GM08714 (cell line): ENCODE measurements around the gene HIVEP1.
"Not testable (repeated sequence)": the region's sequence is repeated elsewhere in the genome, so short reads cannot be mapped to it uniquely, and the experiment has no call there.

Source experiments
- H3K4me3 ChIP-seq: fragments of 200-500 bp; sonication (Bioruptor generic); 2 replicates; pipeline ENCODE4 v1.5.1; 2014; ENCODE audit warnings: mild to moderate bottlenecking, low read length, inconsistent platforms
- ZNF274 ChIP-seq: IDR thresholded peaks from 2 replicates; pipeline ENCODE4 v1.6.1; 2012; ENCODE audit warnings: mild to moderate bottlenecking, low read depth, low read length

The HIVEP1 gene

GRCh38 chr6:12138936-12139335 lies 126.8 kb downstream of the HIVEP1 start:
- no peak overlapping the region for H3K4me3 ChIP-seq
- no peak for TF ChIP-seq ZNF274

GRCh38 chr6:12147557-12148316 lies 135.6 kb downstream of the HIVEP1 start:
- TF ChIP-seq ZNF274: no peak
- no peak overlapping the region for H3K4me3 ChIP-seq

GRCh38 chr6:12148317-12148801 lies 136.2 kb downstream of the HIVEP1 start:
- TF ChIP-seq ZNF274: no peak
- H3K4me3 ChIP-seq: no peak overlapping the region

- TF ChIP-seq ZNF274: no peak
- no peak overlapping the region for H3K4me3 ChIP-seq
Measured at GRCh38 chr6:12148841-12149240, 136.7 kb downstream of the HIVEP1 start.

GRCh38 chr6:12149944-12150510 lies 137.9 kb downstream of the HIVEP1 start:
- no peak overlapping the region for H3K4me3 ChIP-seq
- TF ChIP-seq ZNF274: no peak

GRCh38 chr6:12150812-12151432 lies 138.8 kb downstream of the HIVEP1 start:
- no peak overlapping the region for H3K4me3 ChIP-seq
- TF ChIP-seq ZNF274: no peak

GRCh38 chr6:12151433-12151820 lies 139.3 kb downstream of the HIVEP1 start:
- TF ChIP-seq ZNF274: no peak
- no peak overlapping the region for H3K4me3 ChIP-seq

- TF ChIP-seq ZNF274: no peak
Measured at GRCh38 chr6:12152023-12152970, 140.2 kb downstream of the HIVEP1 start.

GRCh38 chr6:12155769-12156168 lies 143.7 kb downstream of the HIVEP1 start:
- H3K4me3 ChIP-seq: not testable (repeated sequence)

More at GRCh38 chr6:12152023-12152970, 140.2 kb downstream of the HIVEP1 start:
- no peak overlapping the region for H3K4me3 ChIP-seq

- no peak overlapping the region for H3K4me3 ChIP-seq
- TF ChIP-seq ZNF274: no peak
Measured at GRCh38 chr6:12158686-12159415, 146.7 kb downstream of the HIVEP1 start.

- no peak overlapping the region for H3K4me3 ChIP-seq
- no peak for TF ChIP-seq ZNF274
Measured at GRCh38 chr6:12160326-12160725, 148.2 kb downstream of the HIVEP1 start.

GRCh38 chr6:12162213-12162612 lies 150.1 kb downstream of the HIVEP1 start:
- TF ChIP-seq ZNF274: no peak
- H3K4me3 ChIP-seq: no peak overlapping the region

- no peak for TF ChIP-seq ZNF274
- no peak overlapping the region for H3K4me3 ChIP-seq
Measured at GRCh38 chr6:12163149-12163548, 151.0 kb downstream of the HIVEP1 start.
